T-helper 1 cell (primary cell): Measurements from ENCODE around the gene NEURL1B.
"Not testable (repeated sequence)": the region's sequence is repeated elsewhere in the genome, so short reads cannot be mapped to it uniquely, and the experiment has no call there.

Source experiments
- DNase-seq, 5 donors: peaks; one replicate each; pipeline ENCODE4 v3.0.0-alpha.2; 2012 to 2020

The NEURL1B gene

DNA sequence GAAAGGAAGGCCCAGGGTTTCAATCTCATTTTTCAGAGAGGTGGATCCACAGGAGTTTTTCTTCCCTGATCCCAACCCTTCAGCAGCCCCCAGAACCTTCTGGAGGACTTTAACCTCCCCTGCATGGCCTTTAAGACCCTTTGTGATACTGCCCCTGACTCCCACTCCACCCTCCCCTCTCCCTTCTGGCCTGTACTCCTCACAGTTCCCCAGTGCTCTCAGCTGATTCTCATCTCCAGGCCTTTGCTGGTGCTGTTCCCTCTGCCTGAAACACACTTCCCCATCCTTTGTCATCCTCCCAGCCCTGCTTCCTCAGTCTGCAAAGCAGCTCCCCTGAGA, 18.5 kb downstream of the NEURL1B start:
- DNase-seq = no peak

DNA sequence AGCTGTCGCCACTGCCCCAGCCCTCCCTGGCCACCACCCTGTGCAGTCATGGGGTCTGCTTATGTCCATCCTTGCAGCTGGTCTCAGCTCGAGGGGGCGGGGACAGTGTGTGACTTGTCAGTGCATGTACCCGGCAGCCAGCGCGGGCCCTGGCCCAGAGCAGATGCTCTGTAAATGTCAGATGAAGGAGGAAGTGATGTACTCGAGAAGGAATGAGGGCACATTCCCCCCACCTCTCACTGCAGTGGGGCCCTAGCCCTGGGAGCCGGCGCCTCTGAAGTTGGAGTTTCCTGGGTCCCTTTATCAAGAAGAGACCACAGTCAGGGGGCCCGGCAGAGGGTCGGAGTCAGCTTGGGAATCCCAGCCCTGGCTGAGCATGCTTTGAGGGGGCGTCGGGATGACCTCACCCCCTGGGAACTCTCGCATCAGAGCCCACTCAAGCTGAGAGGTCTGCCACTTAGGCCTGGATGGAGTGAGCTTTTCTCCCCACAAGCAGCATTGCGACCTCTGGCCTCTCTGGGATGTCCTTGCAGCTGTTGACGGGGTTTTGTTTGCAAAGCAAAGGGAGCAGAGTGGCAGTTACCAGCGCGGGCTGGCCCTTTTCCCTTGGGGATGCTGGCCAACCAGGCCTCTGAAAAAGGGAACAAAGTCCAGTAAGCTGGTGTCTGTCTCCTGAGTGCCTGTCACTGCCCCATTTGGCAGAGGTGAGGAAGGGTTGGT, 19.0 kb downstream of the NEURL1B start:
- DNase-seq = no peak

DNA sequence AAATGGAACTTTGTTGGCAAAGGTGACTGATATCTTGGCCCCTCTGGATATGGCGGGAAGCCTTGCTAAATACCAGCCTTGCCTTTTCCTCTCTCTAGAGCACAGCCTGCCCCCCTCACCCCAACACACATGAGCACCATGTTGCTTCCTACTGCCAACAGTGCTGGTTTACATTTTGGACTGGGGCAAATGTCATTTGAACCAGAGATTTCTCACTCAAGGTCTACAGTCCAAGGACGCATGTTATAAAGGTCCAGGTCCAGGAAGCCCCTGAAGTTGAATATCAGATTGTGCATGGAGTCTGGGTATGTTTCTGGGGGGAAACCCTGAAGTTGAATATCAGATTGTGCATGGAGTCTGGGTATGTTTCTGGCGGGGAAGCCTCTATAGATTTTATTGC, 19.9 kb downstream of the NEURL1B start:
- DNase-seq = no peak

DNA sequence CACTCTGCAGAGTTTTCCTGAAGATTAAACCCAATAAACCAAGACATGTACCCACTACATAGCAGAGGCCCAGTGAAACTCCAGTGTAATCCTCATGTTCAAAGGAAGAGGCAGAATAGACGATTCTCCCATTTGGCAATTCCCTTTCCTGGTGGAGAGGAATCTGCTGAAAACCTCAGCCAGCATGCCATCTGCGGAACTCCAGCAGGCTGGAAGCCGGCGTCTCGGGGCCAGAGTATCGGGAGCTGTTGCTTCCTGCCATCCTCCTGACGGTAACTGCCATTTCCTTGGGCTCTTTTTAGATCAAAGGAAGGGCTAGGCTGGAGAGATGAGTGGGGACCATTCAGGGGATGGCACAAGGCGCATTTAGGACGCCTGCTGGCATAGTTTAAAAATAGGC, 20.5 kb downstream of the NEURL1B start:
- no peak for DNase-seq

DNA sequence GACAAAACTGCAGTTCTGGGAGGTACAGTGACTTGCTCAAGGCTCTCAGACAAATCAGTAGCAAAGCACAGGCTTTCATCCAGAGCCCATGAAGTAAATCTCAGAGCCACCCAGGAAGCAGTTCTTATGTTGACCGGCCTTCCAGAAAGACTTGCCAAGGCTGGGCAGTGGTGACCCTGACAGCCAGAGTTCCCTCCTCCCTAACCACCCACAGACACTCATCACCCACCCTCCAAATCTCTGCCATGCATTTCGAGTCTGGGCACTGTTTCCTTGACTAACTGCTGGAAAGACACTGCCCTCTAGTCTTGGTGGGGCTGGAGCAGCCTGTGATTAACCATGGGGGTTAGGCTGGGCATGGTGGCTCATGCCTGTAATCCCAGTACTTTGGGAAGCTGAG, 21.5 kb downstream of the NEURL1B start:
- DNase-seq = no peak

DNA sequence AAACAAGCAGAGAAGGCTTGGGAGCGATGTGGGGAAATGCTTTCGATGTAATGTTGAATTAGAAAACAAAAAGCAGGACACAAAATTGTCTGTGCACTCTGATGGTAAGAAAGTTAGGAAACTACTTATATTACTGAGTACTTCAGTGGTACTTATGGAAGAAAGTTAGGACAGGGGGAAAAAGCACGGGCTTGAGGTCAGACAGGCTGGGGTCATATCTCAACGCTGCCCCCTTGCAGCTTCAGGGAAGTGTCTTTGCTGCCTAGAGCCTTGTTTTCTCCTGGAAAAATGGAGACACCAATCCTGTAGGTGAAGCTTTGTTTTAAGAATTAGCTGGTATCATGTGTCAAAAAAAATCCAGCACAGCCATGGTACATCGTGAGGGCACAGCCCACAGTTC, 23.0 kb downstream of the NEURL1B start:
- no peak for DNase-seq

DNA sequence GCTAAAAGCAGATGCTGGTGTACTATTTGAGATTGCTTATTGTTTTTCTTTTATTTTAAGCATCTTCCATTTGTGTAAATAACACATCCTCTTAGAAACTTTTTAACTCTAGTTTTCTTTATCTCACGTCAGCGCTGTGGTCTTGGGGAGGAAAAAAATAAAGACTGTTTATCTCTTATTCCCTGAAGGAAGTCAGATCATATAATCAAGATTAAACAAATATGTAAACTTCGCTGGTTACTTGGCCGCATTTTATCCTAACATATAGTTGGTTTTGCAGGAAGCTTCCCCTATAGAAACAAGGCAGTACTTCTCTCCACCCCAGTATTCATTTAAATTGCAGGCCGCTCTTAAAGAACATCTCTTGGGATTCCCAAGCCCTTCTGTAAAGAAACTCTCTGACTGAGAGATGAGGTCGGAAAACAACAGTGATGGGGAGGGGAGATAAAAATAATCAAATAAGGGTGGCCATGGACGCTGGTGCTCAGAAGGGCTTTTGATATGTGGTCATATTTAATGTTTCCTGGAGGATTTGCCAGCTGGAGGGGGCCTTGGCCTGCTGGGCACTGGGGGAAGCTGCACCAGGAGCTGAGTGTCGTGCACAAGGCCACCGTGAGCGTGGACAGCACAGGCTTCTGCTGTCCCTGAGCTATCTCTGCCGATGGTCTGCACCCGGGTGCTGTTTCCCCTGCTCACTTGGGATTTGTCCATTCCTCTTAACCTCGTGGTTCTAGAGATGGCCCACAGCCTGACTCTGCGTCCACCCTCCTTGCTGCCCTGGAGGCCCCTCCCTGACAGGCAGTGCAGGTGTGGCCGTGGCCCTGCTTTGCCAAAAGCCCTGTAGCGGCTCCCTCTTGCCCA, 23.8 kb downstream of the NEURL1B start:
- no peak for DNase-seq

DNA sequence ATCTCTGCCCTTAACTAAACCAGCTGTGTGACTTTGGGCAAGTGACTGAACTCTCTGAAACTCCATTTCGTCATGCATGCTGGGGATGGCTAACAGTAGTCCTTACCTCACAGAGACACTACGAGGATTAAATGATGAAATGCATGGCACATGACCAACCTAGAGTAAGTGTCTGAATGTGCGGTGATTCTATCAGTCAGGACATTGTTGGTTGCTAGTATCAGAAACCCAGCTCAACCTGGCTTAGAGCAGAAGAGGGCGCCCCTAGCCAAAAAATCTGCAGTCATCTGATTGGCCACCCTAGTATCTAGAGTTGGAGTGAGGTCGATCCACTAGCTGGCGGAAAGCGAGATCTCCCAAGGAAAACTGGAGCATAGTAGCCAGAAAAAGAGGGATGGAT, 25.2 kb downstream of the NEURL1B start:
- DNase-seq = no peak

DNA sequence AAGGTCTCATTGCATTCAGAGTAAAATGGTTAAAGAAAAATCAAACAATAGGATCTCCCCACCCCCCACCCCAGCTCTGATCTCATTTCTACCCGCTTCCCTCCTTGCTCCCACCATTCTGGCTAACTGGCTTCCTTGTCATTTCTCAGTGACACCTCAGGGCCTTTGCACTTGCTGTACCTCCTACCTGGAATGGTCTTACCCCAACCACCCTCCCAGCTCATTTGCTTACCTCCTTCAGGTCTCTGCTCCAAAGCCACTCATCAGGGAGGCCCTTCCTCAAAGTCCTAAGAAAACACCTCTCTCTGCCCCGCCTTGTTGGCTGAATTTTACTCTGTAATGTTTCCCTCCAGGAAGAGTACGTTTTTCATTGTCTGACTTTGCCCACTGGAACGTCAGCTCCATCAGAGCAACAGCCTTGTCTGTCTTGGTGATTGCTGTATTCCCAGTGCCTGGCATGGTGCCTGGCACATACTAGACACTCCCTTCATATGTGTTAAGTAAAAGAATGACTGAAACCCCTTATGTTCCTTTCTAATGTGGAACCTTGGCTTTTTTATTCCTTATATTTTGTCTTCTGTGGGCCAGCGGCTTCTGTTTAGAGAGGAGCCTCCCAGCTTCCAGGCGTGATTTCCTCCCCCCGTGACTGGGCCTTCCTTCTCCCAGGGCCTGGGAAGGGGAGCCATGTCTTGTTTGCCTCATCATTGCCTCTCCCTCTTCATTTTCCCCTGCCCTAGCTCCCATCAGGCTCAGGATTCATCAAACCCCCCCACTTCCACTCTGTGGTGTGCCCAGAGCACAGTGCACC, 26.9 kb downstream of the NEURL1B start:
- DNase-seq = no peak

DNA sequence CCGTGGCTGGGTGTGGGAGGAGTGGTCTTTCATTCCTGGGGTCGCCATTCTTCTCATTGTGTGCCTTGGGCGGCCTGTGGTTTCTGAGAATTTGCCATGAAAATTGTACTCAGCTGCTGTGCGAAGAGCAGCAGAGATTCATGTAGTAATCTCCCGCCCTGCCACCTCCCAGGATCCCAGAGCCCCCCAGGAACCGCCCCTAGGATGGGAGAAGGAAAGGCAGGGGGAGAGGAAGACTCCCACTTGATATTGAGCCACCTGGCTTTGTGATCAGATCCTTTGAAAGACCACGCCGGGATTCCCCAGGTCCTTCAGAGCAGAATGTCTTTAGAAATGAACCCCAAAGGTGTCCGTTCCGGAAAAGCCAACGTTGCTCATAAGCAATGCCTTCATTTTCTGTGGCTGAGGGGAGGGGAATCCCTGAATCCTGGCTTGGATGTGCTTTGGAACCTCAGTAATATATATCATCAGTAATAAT, 27.6 kb downstream of the NEURL1B start:
- DNase-seq = no peak

DNA sequence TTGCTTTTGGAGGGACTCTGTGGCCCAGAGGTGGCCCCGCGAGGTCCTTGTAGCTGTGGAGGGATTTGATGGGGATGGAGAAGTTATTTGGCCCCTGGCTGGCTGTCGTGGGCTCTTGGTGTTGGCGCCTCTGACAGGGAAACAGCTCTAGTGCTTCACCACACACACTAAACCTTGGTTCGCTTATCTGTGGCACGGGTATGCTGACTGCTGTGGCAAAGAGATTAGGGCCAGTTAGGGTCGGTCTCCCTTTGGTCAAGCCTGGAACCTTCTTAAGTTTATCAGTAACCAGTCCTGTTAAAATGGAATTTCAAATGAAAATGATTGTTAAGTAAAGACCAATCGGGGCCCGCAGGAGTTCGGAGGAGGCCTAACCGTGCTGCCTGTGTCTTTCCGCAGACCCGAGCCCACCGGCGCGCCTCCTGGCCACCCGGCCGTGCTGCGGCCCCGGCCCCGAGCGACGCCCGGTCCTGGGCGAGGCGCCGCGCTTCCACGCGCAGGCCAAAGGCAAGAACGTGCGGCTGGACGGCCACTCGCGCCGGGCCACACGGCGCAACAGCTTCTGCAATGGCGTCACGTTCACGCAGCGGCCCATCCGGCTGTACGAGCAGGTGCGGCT, 28.4 kb downstream of the NEURL1B start:
- DNase-seq = no peak

DNA sequence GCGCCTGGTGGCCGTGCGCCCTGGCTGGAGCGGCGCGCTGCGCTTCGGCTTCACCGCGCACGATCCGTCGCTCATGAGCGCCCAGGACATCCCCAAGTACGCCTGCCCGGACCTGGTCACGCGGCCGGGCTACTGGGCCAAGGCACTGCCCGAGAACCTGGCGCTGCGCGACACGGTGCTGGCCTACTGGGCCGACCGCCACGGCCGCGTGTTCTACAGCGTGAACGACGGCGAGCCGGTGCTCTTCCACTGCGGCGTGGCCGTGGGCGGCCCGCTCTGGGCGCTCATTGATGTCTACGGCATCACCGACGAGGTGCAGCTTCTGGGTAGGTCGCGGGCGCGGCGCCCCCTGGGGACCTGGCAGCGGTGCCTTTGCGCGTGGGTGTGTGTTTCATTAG, 28.9 kb downstream of the NEURL1B start:
- no peak for DNase-seq

DNA sequence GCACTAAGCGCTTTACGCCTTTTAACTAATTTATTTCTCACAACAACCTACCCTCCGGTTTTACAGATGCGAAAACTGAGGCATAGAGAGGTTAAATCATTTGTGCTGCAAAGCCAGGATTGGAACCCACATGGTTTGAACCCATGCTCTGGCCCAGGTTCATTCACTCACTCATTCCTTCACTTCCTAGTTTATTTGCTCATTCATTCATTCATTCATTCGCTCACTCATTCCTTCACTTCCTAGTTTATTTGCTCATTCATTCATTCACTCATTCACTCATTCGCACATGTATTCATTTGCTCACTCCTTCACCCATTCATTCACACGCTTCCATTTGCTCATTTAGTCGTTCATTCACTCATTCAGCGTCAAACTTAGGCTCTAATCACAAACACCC, 29.4 kb downstream of the NEURL1B start:
- no peak for DNase-seq

DNA sequence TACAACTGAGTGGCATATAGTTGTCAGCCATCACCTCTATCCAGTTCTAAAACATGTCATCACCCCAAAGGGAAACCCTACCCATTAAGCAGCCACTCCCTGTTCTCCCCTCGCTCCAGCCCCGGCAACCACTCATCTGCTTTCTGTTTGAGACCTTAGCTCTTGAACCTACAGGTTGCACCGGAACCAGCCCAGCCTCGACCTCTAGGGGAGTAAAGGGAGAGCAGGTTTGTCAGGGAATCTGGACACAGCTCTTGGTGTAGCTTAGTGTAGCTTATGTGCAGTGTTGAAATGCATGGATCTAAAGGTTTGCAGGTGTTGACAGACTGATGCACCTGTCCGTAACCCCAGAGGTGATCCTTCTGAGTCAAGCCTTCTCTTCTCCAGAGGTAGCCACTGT, 30.0 kb downstream of the NEURL1B start:
- DNase-seq = no peak

DNA sequence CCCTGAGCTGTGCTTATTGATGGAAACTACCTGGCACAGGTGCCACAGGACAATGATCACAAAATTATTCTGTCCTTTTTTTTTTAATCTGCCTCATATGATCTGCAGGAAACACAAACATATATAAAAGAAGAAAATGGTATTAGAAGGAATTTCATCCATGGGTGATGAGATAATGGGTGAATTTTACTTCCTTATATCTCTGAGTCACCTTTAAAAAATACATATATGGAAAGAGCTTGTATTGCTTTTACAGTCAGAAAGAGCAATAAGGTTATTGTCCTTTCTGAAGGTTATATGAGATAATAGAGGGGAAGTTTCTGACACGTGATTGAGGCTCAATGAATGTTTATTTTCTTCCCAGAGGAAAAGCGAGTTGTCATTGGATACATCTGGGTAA, 31.6 kb downstream of the NEURL1B start:
- DNase-seq = no peak

DNA sequence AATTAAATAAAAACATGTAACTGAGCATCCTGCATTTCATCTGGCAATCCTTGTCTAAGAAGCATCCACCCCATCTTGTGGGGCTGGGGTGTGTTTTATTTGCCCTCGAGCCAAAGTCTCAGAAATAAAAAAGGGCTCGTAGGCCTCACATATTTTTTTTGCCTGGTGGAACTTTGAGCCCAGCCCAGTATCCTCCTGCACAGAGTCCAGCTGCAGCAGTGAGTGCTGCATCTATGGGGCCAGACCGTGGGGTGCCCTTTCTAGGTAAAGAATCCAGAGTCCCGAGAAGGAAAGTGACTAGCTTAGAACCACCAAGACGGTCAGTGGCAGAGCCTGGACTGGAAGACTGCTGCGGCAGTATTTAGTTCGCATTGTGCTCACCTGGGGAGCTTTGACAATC, 33.1 kb downstream of the NEURL1B start:
- no peak for DNase-seq

DNA sequence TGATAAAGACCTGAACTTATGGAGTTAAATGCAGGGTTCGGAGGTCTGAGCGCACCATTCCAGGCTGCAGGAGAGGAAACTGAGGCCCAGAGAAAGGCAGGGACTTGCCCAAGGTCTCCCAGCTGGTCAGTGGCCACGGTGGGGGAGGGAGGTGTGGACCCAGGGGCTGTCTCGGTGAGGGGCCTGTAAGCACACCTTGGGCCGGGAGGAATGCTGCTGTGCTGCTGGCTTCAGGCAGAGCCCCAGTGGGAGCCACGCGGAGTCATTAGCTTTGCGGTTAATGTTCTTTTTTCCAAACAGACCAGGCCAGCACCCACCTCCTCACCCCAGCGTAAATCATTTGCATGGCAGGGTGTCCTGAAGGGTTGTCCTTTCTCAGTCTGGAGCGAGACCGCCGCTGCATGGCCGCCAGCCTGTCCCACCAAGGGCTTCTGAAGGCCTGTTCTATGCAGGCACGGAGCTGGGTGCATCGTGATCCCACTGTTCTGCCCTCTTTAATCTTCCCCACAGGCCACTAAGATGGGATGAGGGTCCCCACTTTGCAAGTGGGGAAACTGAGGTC, 35.9 kb downstream of the NEURL1B start:
- DNase-seq = no peak

DNA sequence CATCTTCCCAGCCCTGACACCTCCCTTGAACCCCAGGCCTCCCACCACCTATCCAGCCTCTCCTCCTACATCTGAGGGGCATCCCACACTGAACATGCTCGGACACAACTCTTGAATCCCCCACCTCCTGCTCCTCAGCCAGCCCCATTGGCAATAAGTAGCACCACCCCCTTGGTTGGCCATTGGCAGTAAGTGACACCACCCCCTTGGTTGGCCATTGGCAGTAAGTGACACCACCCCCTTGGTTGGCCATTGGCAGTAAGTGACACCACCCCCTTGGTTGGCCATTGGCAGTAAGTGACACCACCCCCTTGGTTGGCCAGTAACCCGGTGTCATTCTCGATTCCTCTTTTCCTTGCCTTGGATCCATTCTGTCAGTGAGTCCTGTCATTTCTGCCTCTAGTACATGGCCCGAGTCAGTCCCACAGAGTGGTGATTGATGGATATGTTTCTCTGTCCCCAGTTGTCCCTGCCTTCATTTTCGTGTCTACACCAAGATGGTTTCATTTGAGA, 37.4 kb downstream of the NEURL1B start:
- DNase-seq = not testable (repeated sequence)

DNA sequence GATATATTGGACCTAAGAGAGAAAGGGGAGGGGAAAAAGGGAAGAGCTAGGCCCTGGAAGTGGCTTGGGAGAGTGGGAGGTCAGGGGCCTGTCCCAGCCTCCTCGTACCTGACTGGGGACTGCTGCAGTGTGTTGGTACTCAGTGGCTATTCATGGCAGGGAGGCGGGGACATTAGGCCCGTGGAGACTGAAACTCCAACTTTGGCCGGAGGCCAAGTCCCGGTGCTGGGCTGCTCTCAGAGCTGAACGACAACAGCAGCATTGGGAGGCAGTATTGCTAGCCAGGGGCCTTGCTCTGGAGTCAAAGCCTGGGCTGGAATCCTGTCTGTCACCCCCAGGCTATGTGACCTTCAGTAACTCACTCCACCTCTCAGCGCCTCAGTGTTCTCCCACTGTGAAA, 37.8 kb downstream of the NEURL1B start:
- no peak for DNase-seq

DNA sequence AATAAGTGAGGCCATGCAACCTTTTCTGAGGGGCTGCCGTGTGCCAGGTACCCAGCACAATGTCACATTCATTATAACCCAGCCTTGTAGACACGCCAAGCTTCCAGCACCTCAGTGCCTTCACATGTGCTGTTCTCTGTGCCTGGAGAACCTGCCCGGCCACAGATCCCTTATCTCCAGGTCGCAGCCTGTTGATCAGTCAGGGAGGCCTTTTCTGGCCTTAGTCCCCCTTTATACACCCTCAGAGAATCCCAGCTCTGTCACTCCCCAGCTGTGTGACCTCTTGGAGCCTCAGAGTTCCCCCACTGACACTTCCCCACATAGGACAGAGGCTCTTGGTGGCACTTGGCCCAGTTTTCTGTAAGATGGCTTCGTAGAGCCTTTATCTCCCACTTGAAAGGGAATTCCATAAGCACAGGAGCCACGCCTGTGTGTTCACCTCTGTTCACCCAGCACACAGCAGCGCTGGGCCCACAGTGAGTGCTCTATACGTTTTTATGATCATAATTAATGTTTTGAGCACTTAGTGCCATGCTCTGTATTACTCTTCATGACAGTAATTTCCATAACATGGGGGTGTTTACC, 38.7 kb downstream of the NEURL1B start:
- DNase-seq = no peak

DNA sequence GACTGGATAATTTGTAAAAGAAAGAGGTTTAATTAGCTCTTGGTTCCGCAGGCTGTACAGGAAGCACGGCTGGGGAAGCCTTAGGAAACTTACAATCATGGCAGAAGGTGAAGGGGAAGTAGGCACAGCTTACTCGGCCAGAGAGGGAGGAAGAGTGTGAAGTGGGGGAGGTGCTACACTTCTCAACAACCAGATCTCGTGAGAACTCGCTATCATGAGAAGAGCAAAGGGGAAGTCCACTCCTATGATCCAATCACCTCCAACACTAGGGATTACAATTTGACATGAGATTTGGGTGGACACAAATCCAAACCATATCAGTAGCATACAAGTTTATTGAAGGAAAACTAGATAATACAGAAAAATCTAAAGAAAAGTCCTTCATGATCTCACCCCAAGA, 39.9 kb downstream of the NEURL1B start:
- no peak for DNase-seq

DNA sequence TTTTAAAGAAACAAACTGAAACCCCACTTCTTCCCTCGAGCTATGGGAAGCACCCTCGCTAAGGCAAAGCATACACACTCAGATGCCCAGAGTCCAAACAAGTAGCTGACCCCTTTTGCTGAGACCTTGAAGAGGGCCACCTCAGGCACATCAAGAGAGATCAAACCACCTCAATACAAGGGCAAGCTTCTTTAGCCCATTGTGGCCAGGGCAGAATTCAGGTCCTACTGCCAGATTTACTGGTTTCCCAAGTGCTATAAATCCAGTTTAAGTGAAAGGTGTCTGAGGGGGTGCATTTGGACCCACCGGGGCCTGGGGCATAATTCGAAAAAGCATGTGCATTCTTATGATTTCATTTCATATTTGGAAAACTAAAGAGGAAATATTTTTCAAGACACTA, 40.4 kb downstream of the NEURL1B start:
- no peak for DNase-seq
